SK-N-MC (cell line): ENCODE results near the gene FNDC5.

ENCODE experiments used
- DNase-seq: peaks from one replicate; pipeline ENCODE4 v3.0.0-alpha.2; 2011; ENCODE audit warnings: low read depth, low spot score
- H3K27ac ChIP-seq: fragments of 200-600 bp; sonication (generic); 2 replicates; pipeline ENCODE4 v1.5.1; 2016; ENCODE audit warnings: mixed run types
- H3K36me3 ChIP-seq: fragments of 200-600 bp; sonication (generic); 2 replicates; pipeline ENCODE4 v1.6.1; 2017; ENCODE audit warnings: antibody characterized with exemption, low read length, mixed read lengths; ENCODE audit not compliant: insufficient read depth
- H3K4me3 ChIP-seq: fragments of 200-600 bp; sonication (generic); 2 replicates; pipeline ENCODE4 v1.5.1; 2016
- H3K9ac ChIP-seq: fragments of 200-600 bp; sonication (generic); 2 replicates; pipeline ENCODE4 v1.8.0; 2017; ENCODE audit warnings: mixed run types, mixed read lengths; ENCODE audit not compliant: insufficient read length
- H3K9me3 ChIP-seq: fragments of 200-600 bp; sonication (generic); 2 replicates; pipeline ENCODE4 v1.6.1; 2017; ENCODE audit warnings: low read depth, mild to moderate bottlenecking, antibody characterized with exemption, low read length, moderate library complexity, mixed read lengths
- EZH2 ChIP-seq: fragments of 200-600 bp; sonication (generic); IDR thresholded peaks from one replicate; pipeline ENCODE4 v1.6.1; 2017; ENCODE audit warnings: antibody characterized with exemption
- FOXP2 ChIP-seq: optimal IDR thresholded peaks from 2 replicates; pipeline ENCODE3; 2011; ENCODE audit warnings: mild to moderate bottlenecking, moderate library complexity; ENCODE audit not compliant: insufficient read depth; ENCODE audit errors: extremely low read length, control extremely low read depth
- POLR2AphosphoS5 ChIP-seq: IDR thresholded peaks from 2 replicates; pipeline ENCODE4 v1.6.1; 2012; ENCODE audit warnings: mild to moderate bottlenecking, low read depth, low read length, borderline replicate concordance

Gene FNDC5

DNA sequence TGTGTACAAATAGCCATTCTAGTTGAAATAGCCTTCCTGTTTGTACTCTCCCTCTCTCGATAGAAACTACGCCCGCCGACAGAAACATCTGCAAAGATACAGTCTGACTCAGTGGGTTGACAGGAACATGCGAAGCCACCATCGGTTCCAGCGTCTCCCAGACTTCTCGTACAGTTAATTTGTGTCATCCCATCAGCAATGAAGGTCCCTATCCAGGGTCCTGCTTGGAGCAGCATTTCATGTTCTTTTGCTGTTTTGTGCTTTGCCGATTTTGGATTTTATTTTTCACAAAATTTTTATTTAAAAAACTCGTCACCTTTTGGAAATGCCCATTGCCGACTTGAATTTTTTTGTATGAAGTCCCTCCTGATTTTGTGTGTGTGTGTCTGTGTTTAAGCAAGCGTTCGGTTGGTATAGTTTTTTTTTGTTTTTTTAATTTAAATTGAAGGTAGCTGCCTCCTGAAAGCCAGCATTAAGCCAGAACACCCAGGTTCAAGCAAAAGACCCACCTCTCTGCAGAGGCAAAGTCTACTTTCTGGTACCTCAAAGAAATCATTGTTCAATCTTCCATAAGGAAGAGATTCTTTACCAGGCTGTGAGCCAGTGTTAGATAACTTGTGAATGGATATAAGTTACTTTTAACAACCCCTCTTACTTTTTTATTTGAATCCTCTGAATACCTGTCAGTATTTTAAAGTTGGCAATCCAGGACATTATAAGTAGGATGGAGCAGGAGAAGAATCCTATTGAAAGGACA lies 14.7 kb downstream of the FNDC5 start:
- Histone ChIP-seq H3K36me3 (peaks cover 26% of the 10 kb centered on the region; the same call in 1 of the 2 replicates), H3K9ac (no peak overlapping the region), H3K27ac (no peak overlapping the region), H3K9me3 (no peaks in the 10 kb centered on the region), H3K4me3 (no peak overlapping the region)
- TF ChIP-seq POLR2AphosphoS5 (no peak), FOXP2 (no peak), EZH2 (no peak)
- DNase-seq = no peak

GRCh38 chr1:32848354-32849063 lies 22.2 kb downstream of the FNDC5 start:
- no peaks in the 10 kb centered on the region for H3K9me3 ChIP-seq
- H3K9ac ChIP-seq = no peak overlapping the region
- DNase-seq = no peak
- no peak overlapping the region for H3K27ac ChIP-seq
- no peak for TF ChIP-seq POLR2AphosphoS5
- no peak for TF ChIP-seq EZH2
- TF ChIP-seq FOXP2 = no peak
- H3K4me3 ChIP-seq = no peak overlapping the region
- peaks cover 35% of the 10 kb centered on the region for H3K36me3 ChIP-seq

DNA sequence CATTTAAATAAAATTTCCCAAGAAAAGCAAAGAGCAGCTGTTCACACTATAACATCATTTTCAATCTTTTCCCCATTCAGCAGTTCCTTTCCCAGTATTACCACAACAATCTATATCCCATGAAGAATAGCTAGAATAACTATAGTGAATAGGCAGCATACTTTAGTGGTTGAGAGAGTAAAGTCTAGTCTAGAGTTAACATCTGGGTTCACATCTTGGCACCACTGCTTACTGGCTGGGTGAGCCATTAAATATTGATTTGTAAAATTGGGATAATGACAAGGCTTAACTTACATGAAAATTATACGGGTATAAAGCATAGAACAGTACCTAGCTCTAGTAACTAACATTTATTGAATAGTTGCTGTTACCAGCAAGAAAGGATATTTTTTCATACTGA lies 38.8 kb downstream of the FNDC5 start:
- H3K9ac ChIP-seq = no peak overlapping the region
- peaks cover 81% of the 10 kb centered on the region for H3K36me3 ChIP-seq
- no peaks in the 10 kb centered on the region for H3K9me3 ChIP-seq
- no peak for DNase-seq
- TF ChIP-seq POLR2AphosphoS5 = no peak
- no peak for TF ChIP-seq FOXP2
- no peak for TF ChIP-seq EZH2
- no peak overlapping the region for H3K4me3 ChIP-seq
- no peak overlapping the region for H3K27ac ChIP-seq

DNA sequence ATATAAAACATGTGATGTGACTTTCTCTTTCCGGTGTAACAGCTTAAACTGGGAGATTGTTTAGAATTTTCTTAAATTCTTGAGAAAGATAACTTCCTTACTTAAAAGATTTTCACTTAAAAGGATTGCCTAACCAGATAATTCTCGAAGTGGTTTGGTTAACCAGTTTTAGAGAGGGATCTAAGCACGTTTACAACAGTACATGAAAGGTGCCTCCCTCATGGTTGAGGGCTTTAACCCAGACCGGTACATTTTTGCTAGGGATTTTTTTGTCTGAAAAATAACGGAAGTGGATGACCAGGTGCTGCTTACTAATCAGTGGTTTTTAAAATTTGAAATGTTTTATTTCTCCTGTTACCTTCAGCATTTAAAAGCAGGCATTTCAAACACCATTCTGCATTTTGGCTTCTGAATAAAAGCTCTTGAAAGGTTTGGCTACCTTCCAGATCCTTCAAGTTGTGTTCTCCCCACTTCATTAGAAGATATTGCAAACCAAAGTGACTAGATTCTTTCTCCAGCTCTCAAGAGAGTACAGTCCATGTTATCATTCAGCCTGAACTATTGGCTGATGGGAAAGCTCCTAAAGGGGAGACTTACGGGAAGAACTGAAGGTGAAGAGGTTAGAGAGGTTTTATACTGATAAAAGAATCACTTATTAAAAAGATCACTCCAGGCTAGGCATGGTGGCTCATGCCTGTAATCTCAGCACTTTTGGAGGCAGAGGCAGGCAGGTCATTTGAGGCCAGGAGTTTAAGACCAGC lies 40.4 kb downstream of the FNDC5 start:
- no peaks in the 10 kb centered on the region for H3K9me3 ChIP-seq
- no peak for DNase-seq
- H3K9ac ChIP-seq = no peak overlapping the region
- no peak for TF ChIP-seq EZH2
- TF ChIP-seq FOXP2 = no peak
- no peak for TF ChIP-seq POLR2AphosphoS5
- H3K4me3 ChIP-seq = no peak overlapping the region
- H3K27ac ChIP-seq = no peak overlapping the region; the same call in 1 of the 2 replicates
- peaks cover 85% of the 10 kb centered on the region for H3K36me3 ChIP-seq

DNA sequence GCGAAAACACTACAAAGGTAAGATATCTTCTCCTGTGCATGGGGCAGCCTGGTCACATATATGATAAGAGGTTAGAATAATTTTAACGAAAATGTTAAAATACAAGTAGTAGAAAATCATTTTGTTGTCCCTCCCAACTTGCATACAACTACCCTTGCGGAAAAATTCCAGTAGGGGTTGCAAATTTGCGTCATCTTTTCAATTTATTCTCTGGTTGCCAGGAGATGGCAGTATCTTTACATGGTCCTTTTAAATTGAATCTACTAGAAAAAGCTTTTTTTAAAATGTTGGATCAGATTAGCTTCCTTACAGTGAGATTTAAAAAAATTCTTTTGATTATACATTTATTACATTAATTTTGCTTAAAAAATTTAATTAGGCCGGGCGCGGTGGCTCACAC lies 42.4 kb downstream of the FNDC5 start:
- TF ChIP-seq FOXP2 = no peak
- no peak for TF ChIP-seq EZH2
- no peak for TF ChIP-seq POLR2AphosphoS5
- Histone ChIP-seq H3K36me3 (peaks cover 73% of the 10 kb centered on the region), H3K9me3 (no peaks in the 10 kb centered on the region), H3K27ac (no peak overlapping the region), H3K9ac (no peak overlapping the region), H3K4me3 (no peak overlapping the region)
- no peak for DNase-seq

- Histone ChIP-seq H3K9me3 (no peaks in the 10 kb centered on the region), H3K36me3 (peaks cover 43% of the 10 kb centered on the region), H3K9ac (no peak overlapping the region), H3K27ac (no peak overlapping the region), H3K4me3 (no peak overlapping the region)
- no peak for DNase-seq
- TF ChIP-seq FOXP2 (no peak), EZH2 (no peak), POLR2AphosphoS5 (no peak)
Observed at GRCh38 chr1:32825181-32825580, 45.5 kb downstream of the FNDC5 start.

- H3K4me3 ChIP-seq = peak overlapping the region; percentile 81
- H3K9me3 ChIP-seq = no peaks in the 10 kb centered on the region
- H3K9ac ChIP-seq = peak overlapping the region; percentile 80
- peak overlapping the region; percentile 84 for H3K27ac ChIP-seq
- DNase-seq = no peak
- H3K36me3 ChIP-seq = peaks cover 17% of the 10 kb centered on the region
- TF ChIP-seq EZH2 = no peak
- TF ChIP-seq POLR2AphosphoS5 = no peak
- no peak for TF ChIP-seq FOXP2
Observed at GRCh38 chr1:32818804-32819541, 51.7 kb downstream of the FNDC5 start.
